Endometrial microvascular endothelial cells (primary cell): ENCODE measurements around the gene CYP2B6. TPM values are rescaled to one million over a fixed set of nuclear protein-coding genes. Genes with fewer than 3 reads are reported as not detected.
"Not testable (repeated sequence)": the region's sequence is repeated elsewhere in the genome, so short reads cannot be mapped to it uniquely, and the experiment has no call there.

Experiments
- in situ Hi-C: cut with HindIII; loops from 2 replicates; pipeline ENCODE4 v1.10.0; 2017; ENCODE audit warnings: low sequenced_read_pairs, low pct_unique_long_range_greater_than_20kb; ENCODE audit errors: inconsistent ontology term
- total RNA-seq: library from RNA; depleted of rRNA; stranded (reverse); fragments of >200 nt; gene quantifications from one replicate; pipeline ENCODE4 v1.2.3, GENCODE V29; 2015; ENCODE audit errors: inconsistent ontology term

Gene CYP2B6
- total RNA-seq, 1 donor from 2014 or later = not detected

- in situ Hi-C loops = no loop called here
Observed at GRCh38 chr19:41027273-41027967, 36.3 kb downstream of the CYP2B6 start.

- in situ Hi-C loops = no loop called here
Observed at GRCh38 chr19:41029524-41030432, 38.7 kb downstream of the CYP2B6 start.

- in situ Hi-C loops = no loop called here
Observed at GRCh38 chr19:41030651-41031050, 39.6 kb downstream of the CYP2B6 start.

DNA sequence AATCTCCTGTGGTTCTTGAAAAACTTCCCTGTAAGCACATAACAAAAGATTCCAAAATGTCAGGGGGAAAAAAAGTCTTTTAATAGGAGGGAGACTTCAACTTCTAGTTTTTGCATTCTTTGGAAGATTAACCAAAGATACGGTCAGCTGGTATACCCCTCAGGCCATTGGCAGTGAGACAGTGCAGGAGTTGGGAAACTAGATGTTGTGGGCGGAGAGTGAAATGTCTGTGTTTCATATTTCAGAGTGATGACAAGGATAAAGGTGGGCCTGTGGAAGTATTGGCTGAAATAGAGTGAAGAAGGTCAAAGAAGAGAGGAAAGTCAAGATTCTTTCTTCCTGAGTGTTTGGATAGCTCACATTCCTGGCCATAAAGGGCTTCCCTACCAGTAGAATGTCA lies 40.8 kb downstream of the CYP2B6 start:
- in situ Hi-C loops = no loop called here

DNA sequence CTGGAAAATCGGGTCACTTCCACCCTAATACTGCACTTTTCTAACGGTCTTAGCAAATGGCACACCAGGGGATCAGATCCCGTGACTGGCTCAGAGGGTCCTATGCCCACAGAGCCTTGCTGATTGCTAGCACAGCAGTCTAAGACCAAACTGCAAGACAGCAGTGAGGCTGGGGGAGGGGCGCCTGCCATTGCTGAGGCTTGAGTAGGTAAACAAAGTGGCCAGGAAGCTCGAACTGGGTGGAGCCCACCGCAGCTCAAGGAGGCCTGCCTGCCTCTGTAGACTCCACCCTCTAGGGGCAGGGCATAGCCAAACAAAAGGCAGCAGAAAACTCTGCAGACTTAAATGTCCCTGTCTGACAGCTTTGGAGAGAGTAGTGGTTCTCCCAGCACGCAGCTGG lies 42.2 kb downstream of the CYP2B6 start:
- in situ Hi-C loops = not testable (repeated sequence)

- in situ Hi-C loops = no loop called here
Observed at GRCh38 chr19:41039806-41040205, 48.7 kb downstream of the CYP2B6 start.

GRCh38 chr19:41045095-41045494 lies 54.0 kb downstream of the CYP2B6 start:
- in situ Hi-C loops = not testable (repeated sequence)

- in situ Hi-C loops = no loop called here
Observed at GRCh38 chr19:41050426-41050825, 59.3 kb downstream of the CYP2B6 start.

GRCh38 chr19:41052162-41052561 lies 61.1 kb downstream of the CYP2B6 start:
- in situ Hi-C loops = not testable (repeated sequence)

DNA sequence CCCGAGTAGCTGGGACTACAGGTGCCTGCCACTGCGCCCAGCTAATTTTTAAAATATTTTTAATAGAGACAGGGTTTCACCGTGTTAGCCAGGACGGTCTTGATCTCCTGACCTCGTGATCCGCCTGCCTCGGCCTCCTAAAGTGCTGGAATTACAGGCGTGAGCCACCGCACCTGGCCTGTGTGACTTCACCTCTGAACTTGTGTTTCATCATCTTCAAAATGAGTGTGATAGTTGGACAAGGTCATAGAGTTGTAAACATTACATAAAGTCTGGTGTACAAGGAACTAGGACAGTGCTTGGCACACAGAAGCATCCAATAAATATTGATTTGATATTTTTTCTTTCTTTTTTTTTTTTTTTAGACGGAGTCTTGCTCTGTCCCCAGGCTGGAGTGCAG lies 62.2 kb downstream of the CYP2B6 start:
- in situ Hi-C loops = not testable (repeated sequence)

DNA sequence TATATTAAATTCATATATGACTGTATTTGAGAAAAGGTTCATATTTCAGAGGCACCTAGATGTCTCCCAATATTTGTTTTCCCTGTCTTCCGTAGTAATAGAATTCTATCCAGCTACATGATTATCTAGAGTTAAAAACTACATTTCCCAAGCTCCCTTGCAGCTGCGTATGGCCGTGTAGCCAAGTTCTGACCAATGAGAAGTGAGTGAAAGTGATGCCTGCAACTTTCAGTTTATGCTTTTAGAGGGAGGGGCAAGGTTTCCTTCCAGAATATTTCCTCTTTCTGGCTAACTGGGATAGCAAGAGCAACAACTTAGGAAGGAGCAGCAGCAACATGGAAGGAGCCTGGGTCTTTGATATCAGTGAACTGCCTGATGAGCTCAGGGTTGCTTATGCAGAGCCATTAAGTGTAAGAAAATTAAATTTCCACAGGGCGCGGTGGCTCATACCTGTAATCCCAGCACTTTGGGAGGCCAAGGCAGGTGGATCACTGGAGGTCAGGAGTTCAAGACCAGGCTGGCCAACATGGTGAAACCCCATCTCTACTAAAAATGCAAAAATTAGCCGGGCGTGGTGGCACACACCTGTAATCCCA lies 74.0 kb downstream of the CYP2B6 start:
- in situ Hi-C loops = no loop called here

Other genes starting within 250 kb of the CYP2B6 start
- 2.0 TPM for gene ACTMAP, start 240.8 kb upstream of the CYP2B6 start, total RNA-seq
- 80.3 TPM for gene SNRPA, start 240.1 kb upstream of the CYP2B6 start, total RNA-seq
- gene MIA, start 215.8 kb upstream of the CYP2B6 start, total RNA-seq = not detected
- gene RAB4B, start 213.0 kb upstream of the CYP2B6 start, total RNA-seq = 30.0 TPM
- gene EGLN2, start 192.1 kb upstream of the CYP2B6 start, total RNA-seq = 121 TPM
- not detected for gene CYP2A6, start 140.8 kb upstream of the CYP2B6 start, total RNA-seq
- not detected for gene CYP2A7, start 109.1 kb upstream of the CYP2B6 start, total RNA-seq
- not detected for gene CYP2A13, start 97.2 kb downstream of the CYP2B6 start, total RNA-seq
- gene CYP2F1, start 123.2 kb downstream of the CYP2B6 start, total RNA-seq = not detected
- gene CYP2S1, start 201.9 kb downstream of the CYP2B6 start, total RNA-seq = 7.0 TPM
- gene AXL, start 227.9 kb downstream of the CYP2B6 start, total RNA-seq = 270 TPM